ENCODE data around the gene ACOT13. TPM values are rescaled to one million over a fixed set of nuclear protein-coding genes. Genes with fewer than 3 reads are reported as not detected.
"Not testable (repeated sequence)": the region's sequence is repeated elsewhere in the genome, so short reads cannot be mapped to it uniquely, and the experiment has no call there.

The ACOT13 gene
- total RNA-seq, 1 donor from 2014 or later = 27.0 TPM

GRCh38 chr6:24666097-24666640 lies 708 bp upstream of the ACOT13 start:
- DNase-seq (ENCODE audit: low spot score) = no peak
- peaks cover 66% of the 10 kb centered on the region for H3K4me1 Mint-ChIP-seq (ENCODE audit: low read depth)
- no peaks in the 10 kb centered on the region for H3K27me3 Mint-ChIP-seq (ENCODE audit: insufficient read depth)
- peaks cover 42% of the 10 kb centered on the region for H3K36me3 Mint-ChIP-seq (ENCODE audit: low read depth)
- H3K9me3 Mint-ChIP-seq = peaks cover 18% of the 10 kb centered on the region
- intact Hi-C loops (cut with micrococcal nuclease) = loop anchor here (1.0 to 2.0 kb wide), 5 partner anchors 20 to 171 kb away; partner anchors contain the start of genes ALDH5A1 and KIAA0319
- peak overlapping the region; percentile 99 for H3K27ac Mint-ChIP-seq
- H3K4me3 Mint-ChIP-seq = peak overlapping the region; percentile 92

DNA sequence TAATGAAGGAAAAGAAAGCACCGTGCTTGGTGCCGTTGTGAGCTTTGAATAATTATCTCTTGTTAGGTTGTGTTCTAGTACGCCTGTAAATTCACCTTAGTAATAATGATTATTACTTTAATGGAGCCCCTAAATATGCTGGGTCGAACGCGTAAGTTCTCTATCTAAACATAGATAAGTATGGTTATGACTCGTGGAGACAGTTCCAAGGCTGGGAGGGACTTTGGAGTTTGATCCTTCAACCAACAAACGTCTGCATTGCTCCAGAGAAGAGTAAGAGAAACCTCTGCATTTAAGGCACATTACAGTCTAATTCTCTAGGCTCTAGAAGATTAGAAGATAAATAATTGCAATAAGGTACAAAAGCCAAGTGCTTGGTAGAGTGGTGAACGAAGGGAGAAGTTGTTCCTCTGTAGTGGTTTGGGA lies 514 bp downstream of the ACOT13 start:
- no peak for DNase-seq (ENCODE audit: low spot score)
- intact Hi-C loops (cut with micrococcal nuclease) = loop anchor here (1.0 to 2.0 kb wide), 2 partner anchors 28 to 173 kb away; partner anchors contain the start of gene ALDH5A1
- peak overlapping the region; percentile 92 for H3K4me3 Mint-ChIP-seq
- peaks cover 20% of the 10 kb centered on the region for H3K9me3 Mint-ChIP-seq
- peaks cover 56% of the 10 kb centered on the region for H3K4me1 Mint-ChIP-seq (ENCODE audit: low read depth)
- peak overlapping the region; percentile 99 for H3K27ac Mint-ChIP-seq
- H3K27me3 Mint-ChIP-seq (ENCODE audit: insufficient read depth) = no peaks in the 10 kb centered on the region
- H3K36me3 Mint-ChIP-seq (ENCODE audit: low read depth) = peaks cover 31% of the 10 kb centered on the region

DNA sequence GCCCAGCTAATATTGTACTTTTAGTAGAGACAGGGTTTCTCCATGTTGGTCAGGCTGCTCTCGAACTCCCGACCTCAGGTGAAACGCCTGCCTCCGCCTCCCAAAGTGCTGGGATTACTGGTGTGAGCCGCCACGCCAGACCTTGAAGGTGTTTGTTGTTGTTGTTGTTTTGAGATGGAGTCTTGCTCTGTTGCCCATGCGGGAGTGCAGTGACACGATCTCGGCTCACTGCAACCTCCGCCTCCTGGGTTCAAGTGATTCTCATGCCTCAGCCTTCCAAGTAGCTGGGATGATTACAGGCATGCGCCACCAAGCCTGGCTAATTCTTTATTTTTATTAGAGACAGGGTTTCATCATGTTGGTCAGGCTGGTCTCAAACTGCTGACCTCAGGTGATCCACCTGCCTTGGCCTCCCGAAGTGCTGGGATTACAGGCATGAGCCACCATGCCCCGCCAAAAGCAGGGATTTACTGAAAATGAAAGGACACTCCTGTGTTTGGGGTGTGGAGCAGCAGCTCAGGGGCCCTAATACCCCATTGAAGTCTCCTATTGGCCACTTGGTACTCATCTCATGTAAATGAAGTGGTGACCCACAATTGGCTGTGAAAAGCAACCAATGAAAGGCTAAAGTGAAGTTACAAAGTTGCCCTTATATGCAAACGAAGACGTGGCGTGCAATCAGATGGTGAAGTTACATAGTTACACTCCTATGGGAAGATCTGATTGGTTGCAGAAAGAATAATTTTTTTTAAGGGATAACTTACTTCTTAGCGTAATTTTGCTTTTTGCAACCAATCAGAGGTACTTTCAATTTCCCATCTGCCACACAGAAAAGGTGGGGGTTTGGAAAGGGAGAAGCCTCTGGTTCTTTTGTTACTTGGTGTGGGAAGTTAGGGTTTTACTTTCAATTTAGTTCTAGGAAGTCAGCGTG lies 1.5 kb downstream of the ACOT13 start:
- intact Hi-C loops (cut with micrococcal nuclease); H3K27me3 Mint-ChIP-seq (ENCODE audit: insufficient read depth); DNase-seq (ENCODE audit: low spot score): not testable (repeated sequence)
- peak overlapping the region; percentile 92 for H3K4me3 Mint-ChIP-seq
- H3K36me3 Mint-ChIP-seq (ENCODE audit: low read depth) = peaks cover 29% of the 10 kb centered on the region
- H3K4me1 Mint-ChIP-seq (ENCODE audit: low read depth) = peaks cover 51% of the 10 kb centered on the region
- H3K27ac Mint-ChIP-seq = peak overlapping the region; percentile 7
- peaks cover 26% of the 10 kb centered on the region for H3K9me3 Mint-ChIP-seq

- Mint-ChIP-seq H3K27me3 (ENCODE audit: insufficient read depth) (no peaks in the 10 kb centered on the region), H3K4me1 (ENCODE audit: low read depth) (peaks cover 44% of the 10 kb centered on the region), H3K4me3 (peak overlapping the region; percentile 92), H3K9me3 (peaks cover 30% of the 10 kb centered on the region), H3K36me3 (ENCODE audit: low read depth) (peaks cover 25% of the 10 kb centered on the region), H3K27ac (no peak overlapping the region)
- DNase-seq (ENCODE audit: low spot score) = no peak
- intact Hi-C loops (cut with micrococcal nuclease) = no loop called here
These were observed 2.1 kb downstream of the ACOT13 start for GRCh38 chr6:24668997-24669361.

- H3K9me3 Mint-ChIP-seq = peaks cover 31% of the 10 kb centered on the region
- H3K4me3 Mint-ChIP-seq; H3K27ac Mint-ChIP-seq; DNase-seq (ENCODE audit: low spot score); intact Hi-C loops (cut with micrococcal nuclease); H3K27me3 Mint-ChIP-seq (ENCODE audit: insufficient read depth): not testable (repeated sequence)
- H3K4me1 Mint-ChIP-seq (ENCODE audit: low read depth) = peaks cover 30% of the 10 kb centered on the region
- H3K36me3 Mint-ChIP-seq (ENCODE audit: low read depth) = peaks cover 24% of the 10 kb centered on the region
These were observed 3.6 kb downstream of the ACOT13 start for GRCh38 chr6:24670492-24670891.

DNA sequence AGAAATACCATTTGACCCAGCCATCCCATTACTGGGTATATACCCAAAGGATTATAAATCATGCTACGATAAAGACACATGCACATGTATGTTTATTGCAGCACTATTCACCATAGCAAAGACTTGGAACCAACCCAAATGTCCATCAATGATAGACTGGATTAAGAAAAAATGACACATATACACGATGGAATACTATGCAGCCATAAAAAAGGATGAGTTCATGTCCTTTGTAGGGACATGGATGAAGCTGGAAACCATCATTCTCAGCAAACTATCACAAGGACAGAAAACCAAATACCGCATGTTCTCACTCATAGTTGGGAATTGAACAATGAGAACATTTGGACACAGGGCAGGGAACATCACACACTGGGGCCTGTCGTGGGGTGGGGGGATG lies 4.2 kb downstream of the ACOT13 start:
- H3K4me3 Mint-ChIP-seq; DNase-seq (ENCODE audit: low spot score); H3K27ac Mint-ChIP-seq; intact Hi-C loops (cut with micrococcal nuclease); H3K27me3 Mint-ChIP-seq (ENCODE audit: insufficient read depth): not testable (repeated sequence)
- peaks cover 31% of the 10 kb centered on the region for H3K9me3 Mint-ChIP-seq
- H3K4me1 Mint-ChIP-seq (ENCODE audit: low read depth) = peaks cover 25% of the 10 kb centered on the region
- H3K36me3 Mint-ChIP-seq (ENCODE audit: low read depth) = peaks cover 23% of the 10 kb centered on the region

GRCh38 chr6:24672620-24673182 lies 5.8 kb downstream of the ACOT13 start:
- Mint-ChIP-seq H3K9me3 (peaks cover 31% of the 10 kb centered on the region), H3K4me1 (ENCODE audit: low read depth) (peaks cover 13% of the 10 kb centered on the region), H3K27me3 (ENCODE audit: insufficient read depth) (no peaks in the 10 kb centered on the region), H3K36me3 (ENCODE audit: low read depth) (peaks cover 21% of the 10 kb centered on the region), H3K4me3 (no peak overlapping the region), H3K27ac (no peak overlapping the region)
- intact Hi-C loops (cut with micrococcal nuclease) = no loop called here
- DNase-seq (ENCODE audit: low spot score) = no peak

GRCh38 chr6:24673625-24674024 lies 6.7 kb downstream of the ACOT13 start:
- Mint-ChIP-seq H3K27ac (no peak overlapping the region), H3K4me3 (no peak overlapping the region), H3K4me1 (ENCODE audit: low read depth) (peaks cover 7% of the 10 kb centered on the region), H3K27me3 (ENCODE audit: insufficient read depth) (no peaks in the 10 kb centered on the region), H3K36me3 (ENCODE audit: low read depth) (peaks cover 21% of the 10 kb centered on the region), H3K9me3 (peaks cover 31% of the 10 kb centered on the region)
- no peak for DNase-seq (ENCODE audit: low spot score)
- intact Hi-C loops (cut with micrococcal nuclease) = no loop called here

- H3K27ac Mint-ChIP-seq; H3K4me3 Mint-ChIP-seq; H3K9me3 Mint-ChIP-seq; intact Hi-C loops (cut with micrococcal nuclease); H3K27me3 Mint-ChIP-seq (ENCODE audit: insufficient read depth); DNase-seq (ENCODE audit: low spot score); H3K4me1 Mint-ChIP-seq (ENCODE audit: low read depth): not testable (repeated sequence)
- H3K36me3 Mint-ChIP-seq (ENCODE audit: low read depth) = peaks cover 11% of the 10 kb centered on the region
These were observed 12.0 kb downstream of the ACOT13 start for GRCh38 chr6:24678792-24679352.

DNA sequence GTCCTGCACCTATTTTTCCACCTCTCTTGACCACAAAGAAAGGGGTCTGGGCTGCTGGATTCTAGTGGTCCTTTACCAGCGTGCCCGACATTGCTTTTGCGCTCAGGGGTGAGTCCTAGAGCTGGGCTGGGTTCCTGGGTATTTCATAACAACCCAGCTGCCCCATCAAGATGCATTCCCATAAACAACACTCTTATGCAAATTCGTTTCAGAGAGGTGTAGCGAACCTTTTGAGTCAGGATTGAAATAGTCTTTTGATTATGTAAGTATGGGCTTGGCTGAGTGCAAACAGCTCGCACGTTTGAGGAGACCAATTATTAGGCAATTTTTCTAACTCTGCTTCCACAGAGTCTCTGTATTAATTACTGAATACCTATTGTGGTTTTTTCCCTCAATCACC lies 13.7 kb downstream of the ACOT13 start:
- Mint-ChIP-seq H3K9me3 (no peaks in the 10 kb centered on the region), H3K36me3 (ENCODE audit: low read depth) (peaks cover 8% of the 10 kb centered on the region), H3K4me1 (ENCODE audit: low read depth) (no peaks in the 10 kb centered on the region), H3K27ac (no peak overlapping the region), H3K27me3 (ENCODE audit: insufficient read depth) (no peaks in the 10 kb centered on the region), H3K4me3 (no peak overlapping the region)
- no peak for DNase-seq (ENCODE audit: low spot score)
- intact Hi-C loops (cut with micrococcal nuclease) = no loop called here

DNA sequence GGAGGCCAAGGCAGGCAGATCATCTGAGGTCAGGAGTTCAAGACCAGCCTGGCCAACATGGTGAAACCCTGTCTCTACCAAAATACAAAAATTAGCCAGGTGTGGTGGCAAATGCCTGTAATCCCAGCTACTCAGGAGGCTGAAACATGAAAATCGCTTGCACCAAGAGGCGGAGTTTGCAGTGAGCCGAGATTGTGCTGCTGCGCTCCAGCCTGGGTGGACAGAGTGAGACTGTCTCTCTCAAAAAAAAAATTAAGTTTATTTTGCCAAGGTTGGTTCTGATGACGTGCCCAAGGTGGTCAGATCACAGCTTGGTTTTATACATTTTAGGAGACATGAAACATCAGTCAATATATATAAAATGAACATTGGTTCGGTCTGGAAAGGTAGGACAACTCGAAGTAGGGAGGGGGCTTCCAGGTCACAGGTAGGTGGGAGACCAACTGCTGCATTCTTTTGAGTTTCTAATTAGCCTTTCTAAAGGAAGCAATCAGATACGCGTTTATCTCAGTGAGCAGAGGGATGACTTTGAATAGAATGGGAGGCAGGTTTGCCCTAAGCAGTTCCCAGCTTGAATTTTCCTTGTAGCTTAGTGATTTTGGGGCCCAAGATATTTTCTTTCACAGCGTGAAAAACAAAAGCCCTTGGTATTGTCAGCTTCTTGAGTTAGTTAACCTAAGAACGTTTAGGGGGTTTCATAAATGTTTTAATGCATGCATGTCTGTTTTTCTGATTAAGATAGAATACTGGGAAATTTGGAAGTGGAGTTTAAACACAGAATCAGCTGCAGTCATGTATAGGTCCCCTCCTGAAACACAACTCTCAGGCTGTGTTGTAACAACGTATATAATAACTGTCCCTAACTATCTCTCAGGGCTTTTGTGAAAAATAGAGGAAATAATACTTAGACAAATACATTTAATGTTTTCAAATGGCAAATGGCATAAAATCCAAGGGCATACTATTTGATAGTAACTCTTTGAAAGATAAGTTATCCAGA lies 16.7 kb downstream of the ACOT13 start:
- H3K4me1 Mint-ChIP-seq (ENCODE audit: low read depth) = no peaks in the 10 kb centered on the region
- peaks cover 10% of the 10 kb centered on the region for H3K36me3 Mint-ChIP-seq (ENCODE audit: low read depth)
- no peak for DNase-seq (ENCODE audit: low spot score)
- H3K27ac Mint-ChIP-seq = no peak overlapping the region
- H3K4me3 Mint-ChIP-seq = no peak overlapping the region
- intact Hi-C loops (cut with micrococcal nuclease) = no loop called here
- H3K27me3 Mint-ChIP-seq (ENCODE audit: insufficient read depth) = no peaks in the 10 kb centered on the region
- H3K9me3 Mint-ChIP-seq = no peaks in the 10 kb centered on the region

DNA sequence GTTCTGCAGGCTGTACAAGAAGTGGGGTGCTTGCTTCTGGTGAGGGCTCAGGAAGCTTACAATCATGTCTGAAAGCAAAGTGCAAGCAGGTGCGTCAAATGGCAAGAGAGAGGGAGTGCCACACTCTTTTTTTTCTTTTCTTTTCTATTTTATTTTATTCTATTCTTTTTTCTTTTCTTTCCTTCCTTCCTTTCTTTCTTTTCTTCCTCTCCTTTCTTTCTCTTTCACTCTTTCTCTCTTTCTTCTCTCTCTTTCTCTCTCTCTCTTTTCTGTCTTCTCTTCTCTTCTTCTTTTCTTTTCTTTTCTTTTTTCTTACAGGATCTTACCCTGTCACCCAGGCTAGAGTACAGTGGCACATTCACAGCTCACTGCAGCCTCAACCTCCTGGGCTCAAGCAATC lies 19.5 kb downstream of the ACOT13 start:
- H3K27ac Mint-ChIP-seq = no peak overlapping the region
- no peaks in the 10 kb centered on the region for H3K4me1 Mint-ChIP-seq (ENCODE audit: low read depth)
- intact Hi-C loops (cut with micrococcal nuclease) = no loop called here
- DNase-seq (ENCODE audit: low spot score) = no peak
- peaks cover 7% of the 10 kb centered on the region for H3K36me3 Mint-ChIP-seq (ENCODE audit: low read depth)
- H3K27me3 Mint-ChIP-seq (ENCODE audit: insufficient read depth) = no peaks in the 10 kb centered on the region
- H3K4me3 Mint-ChIP-seq = no peak overlapping the region
- no peaks in the 10 kb centered on the region for H3K9me3 Mint-ChIP-seq

Measured in activated T-helper 1 cell treated with anti-CD3 and anti-CD28 coated beads, Interleukin-12 subunit alpha, Interleukin-12 subunit beta, Interleukin-2, Interleukin-4 antibody, amounts not matched to agents 30 ng/mL and 10 ng/mL and 1 ng/mL, durations not matched to agents 14 hours and 24 hours and 36 hours (primary cell).